Body of pancreas (tissue), 4 donors: ENCODE results near the gene BRAF.

Experiments
- POLR2A ChIP-seq, 3 donors: fragments of 450-650 bp; IDR thresholded peaks; one replicate each; pipeline ENCODE4 v1.6.1; 2016; ENCODE audit warnings: antibody characterized with exemption in 3 of 3, mild to moderate bottlenecking in 2 of 3
- TF ChIP-seq, protein P1 (sequence below), 7 experiments: fragments of 450-650 bp in 4 of 7; fragments of 200-600 bp in 3 of 7; sonication (generic) in 3 of 7; IDR thresholded peaks; one replicate each; pipeline ENCODE4 v1.5.1; 2016 to 2019; ENCODE audit warnings: antibody characterized with exemption in 7 of 7

- no peak for TF ChIP-seq POLR2A (IDR thresholded peaks at IDR 0.05)
- TF ChIP-seq, protein P1, sequence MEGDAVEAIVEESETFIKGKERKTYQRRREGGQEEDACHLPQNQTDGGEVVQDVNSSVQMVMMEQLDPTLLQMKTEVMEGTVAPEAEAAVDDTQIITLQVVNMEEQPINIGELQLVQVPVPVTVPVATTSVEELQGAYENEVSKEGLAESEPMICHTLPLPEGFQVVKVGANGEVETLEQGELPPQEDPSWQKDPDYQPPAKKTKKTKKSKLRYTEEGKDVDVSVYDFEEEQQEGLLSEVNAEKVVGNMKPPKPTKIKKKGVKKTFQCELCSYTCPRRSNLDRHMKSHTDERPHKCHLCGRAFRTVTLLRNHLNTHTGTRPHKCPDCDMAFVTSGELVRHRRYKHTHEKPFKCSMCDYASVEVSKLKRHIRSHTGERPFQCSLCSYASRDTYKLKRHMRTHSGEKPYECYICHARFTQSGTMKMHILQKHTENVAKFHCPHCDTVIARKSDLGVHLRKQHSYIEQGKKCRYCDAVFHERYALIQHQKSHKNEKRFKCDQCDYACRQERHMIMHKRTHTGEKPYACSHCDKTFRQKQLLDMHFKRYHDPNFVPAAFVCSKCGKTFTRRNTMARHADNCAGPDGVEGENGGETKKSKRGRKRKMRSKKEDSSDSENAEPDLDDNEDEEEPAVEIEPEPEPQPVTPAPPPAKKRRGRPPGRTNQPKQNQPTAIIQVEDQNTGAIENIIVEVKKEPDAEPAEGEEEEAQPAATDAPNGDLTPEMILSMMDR (IDR thresholded peaks at IDR 0.05) = no peak
These were observed 241.1 kb downstream of the BRAF start for GRCh38 chr7:140683657-140684056.
